ENCODE results near the gene TM2D3. TPM values are rescaled to one million over a fixed set of nuclear protein-coding genes. Genes with fewer than 3 reads are reported as not detected.

The TM2D3 gene
- total and polyA plus RNA-seq, 2 experiments from 2014 or later = 26.2 to 36.6 TPM

GRCh38 chr15:101647251-101647650, 4.9 kb downstream of the TM2D3 start (continued):
- TF ChIP-seq, protein P1, sequence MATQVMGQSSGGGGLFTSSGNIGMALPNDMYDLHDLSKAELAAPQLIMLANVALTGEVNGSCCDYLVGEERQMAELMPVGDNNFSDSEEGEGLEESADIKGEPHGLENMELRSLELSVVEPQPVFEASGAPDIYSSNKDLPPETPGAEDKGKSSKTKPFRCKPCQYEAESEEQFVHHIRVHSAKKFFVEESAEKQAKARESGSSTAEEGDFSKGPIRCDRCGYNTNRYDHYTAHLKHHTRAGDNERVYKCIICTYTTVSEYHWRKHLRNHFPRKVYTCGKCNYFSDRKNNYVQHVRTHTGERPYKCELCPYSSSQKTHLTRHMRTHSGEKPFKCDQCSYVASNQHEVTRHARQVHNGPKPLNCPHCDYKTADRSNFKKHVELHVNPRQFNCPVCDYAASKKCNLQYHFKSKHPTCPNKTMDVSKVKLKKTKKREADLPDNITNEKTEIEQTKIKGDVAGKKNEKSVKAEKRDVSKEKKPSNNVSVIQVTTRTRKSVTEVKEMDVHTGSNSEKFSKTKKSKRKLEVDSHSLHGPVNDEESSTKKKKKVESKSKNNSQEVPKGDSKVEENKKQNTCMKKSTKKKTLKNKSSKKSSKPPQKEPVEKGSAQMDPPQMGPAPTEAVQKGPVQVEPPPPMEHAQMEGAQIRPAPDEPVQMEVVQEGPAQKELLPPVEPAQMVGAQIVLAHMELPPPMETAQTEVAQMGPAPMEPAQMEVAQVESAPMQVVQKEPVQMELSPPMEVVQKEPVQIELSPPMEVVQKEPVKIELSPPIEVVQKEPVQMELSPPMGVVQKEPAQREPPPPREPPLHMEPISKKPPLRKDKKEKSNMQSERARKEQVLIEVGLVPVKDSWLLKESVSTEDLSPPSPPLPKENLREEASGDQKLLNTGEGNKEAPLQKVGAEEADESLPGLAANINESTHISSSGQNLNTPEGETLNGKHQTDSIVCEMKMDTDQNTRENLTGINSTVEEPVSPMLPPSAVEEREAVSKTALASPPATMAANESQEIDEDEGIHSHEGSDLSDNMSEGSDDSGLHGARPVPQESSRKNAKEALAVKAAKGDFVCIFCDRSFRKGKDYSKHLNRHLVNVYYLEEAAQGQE (IDR thresholded peaks at IDR 0.05; ENCODE audit: unreplicated experiment) = no peak
- TF ChIP-seq ZNF331 (CRISPR knock-in tag; IDR thresholded peaks at IDR 0.05; ENCODE audit: low read depth) (no peak), POLR2AphosphoS5 (IDR thresholded peaks at IDR 0.05; ENCODE audit: low read depth) (no peak), EZH2phosphoT487 (IDR thresholded peaks at IDR 0.05; ENCODE audit: unreplicated experiment) (no peak), CREB1 (CRISPR knock-in tag; IDR thresholded peaks at IDR 0.05; ENCODE audit: low read depth) (no peak), ZNF114 (CRISPR knock-in tag; IDR thresholded peaks at IDR 0.05) (no peak), EZH2 (IDR thresholded peaks at IDR 0.05; ENCODE audit: low read depth, unreplicated experiment) (no peak)

- no peak for ATAC-seq
- Mint-ChIP-seq H3K4me1 (peaks cover 6% of the 10 kb centered on the region), H3K36me3 (ENCODE audit: low read depth) (peaks cover 41% of the 10 kb centered on the region), H3K4me3 (no peak overlapping the region), H3K27me3 (ENCODE audit: insufficient read depth, low read depth, poor library complexity) (peaks cover 5% of the 10 kb centered on the region), H3K27ac (no peak overlapping the region), H3K9me3 (no peaks in the 10 kb centered on the region)
- H3K79me2 ChIP-seq (replicated peaks; ENCODE audit: insufficient read depth) = peaks cover 38% of the 10 kb centered on the region
- H2AFZ ChIP-seq = no peak overlapping the region
- H3K36me3 ChIP-seq (ENCODE audit: insufficient read depth) = peaks cover 25% of the 10 kb centered on the region
- no peak overlapping the region for H3K27ac ChIP-seq (ENCODE audit: low read depth)
- H3K9me2 ChIP-seq (ENCODE audit: insufficient read depth) = no peaks in the 10 kb centered on the region
- no peak for DNase-seq (ENCODE audit: low spot score)
- H3K27me3 ChIP-seq (ENCODE audit: insufficient read depth) = no peaks in the 10 kb centered on the region
- no peaks in the 10 kb centered on the region for H3F3A ChIP-seq (replicated peaks; ENCODE audit: low read depth)
- H3K4me1 ChIP-seq (ENCODE audit: insufficient read depth) = no peaks in the 10 kb centered on the region
- TF ChIP-seq ZNF331 (CRISPR knock-in tag; IDR thresholded peaks at IDR 0.05; ENCODE audit: low read depth) (no peak), ZNF114 (CRISPR knock-in tag; IDR thresholded peaks at IDR 0.05) (no peak), NANOG (IDR thresholded peaks at IDR 0.05; ENCODE audit: borderline replicate concordance) (no peak)
- TF ChIP-seq, protein P2, sequence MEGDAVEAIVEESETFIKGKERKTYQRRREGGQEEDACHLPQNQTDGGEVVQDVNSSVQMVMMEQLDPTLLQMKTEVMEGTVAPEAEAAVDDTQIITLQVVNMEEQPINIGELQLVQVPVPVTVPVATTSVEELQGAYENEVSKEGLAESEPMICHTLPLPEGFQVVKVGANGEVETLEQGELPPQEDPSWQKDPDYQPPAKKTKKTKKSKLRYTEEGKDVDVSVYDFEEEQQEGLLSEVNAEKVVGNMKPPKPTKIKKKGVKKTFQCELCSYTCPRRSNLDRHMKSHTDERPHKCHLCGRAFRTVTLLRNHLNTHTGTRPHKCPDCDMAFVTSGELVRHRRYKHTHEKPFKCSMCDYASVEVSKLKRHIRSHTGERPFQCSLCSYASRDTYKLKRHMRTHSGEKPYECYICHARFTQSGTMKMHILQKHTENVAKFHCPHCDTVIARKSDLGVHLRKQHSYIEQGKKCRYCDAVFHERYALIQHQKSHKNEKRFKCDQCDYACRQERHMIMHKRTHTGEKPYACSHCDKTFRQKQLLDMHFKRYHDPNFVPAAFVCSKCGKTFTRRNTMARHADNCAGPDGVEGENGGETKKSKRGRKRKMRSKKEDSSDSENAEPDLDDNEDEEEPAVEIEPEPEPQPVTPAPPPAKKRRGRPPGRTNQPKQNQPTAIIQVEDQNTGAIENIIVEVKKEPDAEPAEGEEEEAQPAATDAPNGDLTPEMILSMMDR (conservative IDR thresholded peaks at IDR 0.05; ENCODE audit: low read depth in 2 of 2) = no peak
- TF ChIP-seq, protein P3, sequence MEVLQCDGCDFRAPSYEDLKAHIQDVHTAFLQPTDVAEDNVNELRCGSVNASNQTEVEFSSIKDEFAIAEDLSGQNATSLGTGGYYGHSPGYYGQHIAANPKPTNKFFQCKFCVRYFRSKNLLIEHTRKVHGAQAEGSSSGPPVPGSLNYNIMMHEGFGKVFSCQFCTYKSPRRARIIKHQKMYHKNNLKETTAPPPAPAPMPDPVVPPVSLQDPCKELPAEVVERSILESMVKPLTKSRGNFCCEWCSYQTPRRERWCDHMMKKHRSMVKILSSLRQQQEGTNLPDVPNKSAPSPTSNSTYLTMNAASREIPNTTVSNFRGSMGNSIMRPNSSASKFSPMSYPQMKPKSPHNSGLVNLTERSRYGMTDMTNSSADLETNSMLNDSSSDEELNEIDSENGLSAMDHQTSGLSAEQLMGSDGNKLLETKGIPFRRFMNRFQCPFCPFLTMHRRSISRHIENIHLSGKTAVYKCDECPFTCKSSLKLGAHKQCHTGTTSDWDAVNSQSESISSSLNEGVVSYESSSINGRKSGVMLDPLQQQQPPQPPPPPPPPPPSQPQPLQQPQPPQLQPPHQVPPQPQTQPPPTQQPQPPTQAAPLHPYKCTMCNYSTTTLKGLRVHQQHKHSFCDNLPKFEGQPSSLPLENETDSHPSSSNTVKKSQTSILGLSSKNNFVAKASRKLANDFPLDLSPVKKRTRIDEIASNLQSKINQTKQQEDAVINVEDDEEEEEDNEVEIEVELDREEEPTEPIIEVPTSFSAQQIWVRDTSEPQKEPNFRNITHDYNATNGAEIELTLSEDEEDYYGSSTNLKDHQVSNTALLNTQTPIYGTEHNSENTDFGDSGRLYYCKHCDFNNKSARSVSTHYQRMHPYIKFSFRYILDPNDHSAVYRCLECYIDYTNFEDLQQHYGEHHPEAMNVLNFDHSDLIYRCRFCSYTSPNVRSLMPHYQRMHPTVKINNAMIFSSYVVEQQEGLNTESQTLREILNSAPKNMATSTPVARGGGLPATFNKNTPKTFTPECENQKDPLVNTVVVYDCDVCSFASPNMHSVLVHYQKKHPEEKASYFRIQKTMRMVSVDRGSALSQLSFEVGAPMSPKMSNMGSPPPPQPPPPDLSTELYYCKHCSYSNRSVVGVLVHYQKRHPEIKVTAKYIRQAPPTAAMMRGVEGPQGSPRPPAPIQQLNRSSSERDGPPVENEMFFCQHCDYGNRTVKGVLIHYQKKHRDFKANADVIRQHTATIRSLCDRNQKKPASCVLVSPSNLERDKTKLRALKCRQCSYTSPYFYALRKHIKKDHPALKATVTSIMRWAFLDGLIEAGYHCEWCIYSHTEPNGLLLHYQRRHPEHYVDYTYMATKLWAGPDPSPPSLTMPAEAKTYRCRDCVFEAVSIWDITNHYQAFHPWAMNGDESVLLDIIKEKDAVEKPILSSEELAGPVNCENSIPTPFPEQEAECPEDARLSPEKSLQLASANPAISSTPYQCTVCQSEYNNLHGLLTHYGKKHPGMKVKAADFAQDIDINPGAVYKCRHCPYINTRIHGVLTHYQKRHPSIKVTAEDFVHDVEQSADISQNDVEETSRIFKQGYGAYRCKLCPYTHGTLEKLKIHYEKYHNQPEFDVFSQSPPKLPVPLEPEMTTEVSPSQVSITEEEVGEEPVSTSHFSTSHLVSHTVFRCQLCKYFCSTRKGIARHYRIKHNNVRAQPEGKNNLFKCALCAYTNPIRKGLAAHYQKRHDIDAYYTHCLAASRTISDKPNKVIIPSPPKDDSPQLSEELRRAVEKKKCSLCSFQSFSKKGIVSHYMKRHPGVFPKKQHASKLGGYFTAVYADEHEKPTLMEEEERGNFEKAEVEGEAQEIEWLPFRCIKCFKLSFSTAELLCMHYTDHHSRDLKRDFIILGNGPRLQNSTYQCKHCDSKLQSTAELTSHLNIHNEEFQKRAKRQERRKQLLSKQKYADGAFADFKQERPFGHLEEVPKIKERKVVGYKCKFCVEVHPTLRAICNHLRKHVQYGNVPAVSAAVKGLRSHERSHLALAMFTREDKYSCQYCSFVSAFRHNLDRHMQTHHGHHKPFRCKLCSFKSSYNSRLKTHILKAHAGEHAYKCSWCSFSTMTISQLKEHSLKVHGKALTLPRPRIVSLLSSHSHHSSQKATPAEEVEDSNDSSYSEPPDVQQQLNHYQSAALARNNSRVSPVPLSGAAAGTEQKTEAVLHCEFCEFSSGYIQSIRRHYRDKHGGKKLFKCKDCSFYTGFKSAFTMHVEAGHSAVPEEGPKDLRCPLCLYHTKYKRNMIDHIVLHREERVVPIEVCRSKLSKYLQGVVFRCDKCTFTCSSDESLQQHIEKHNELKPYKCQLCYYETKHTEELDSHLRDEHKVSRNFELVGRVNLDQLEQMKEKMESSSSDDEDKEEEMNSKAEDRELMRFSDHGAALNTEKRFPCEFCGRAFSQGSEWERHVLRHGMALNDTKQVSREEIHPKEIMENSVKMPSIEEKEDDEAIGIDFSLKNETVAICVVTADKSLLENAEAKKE (CRISPR knock-in tag; IDR thresholded peaks at IDR 0.05) = no peak
- H3K4me2 ChIP-seq = no peak overlapping the region
- no peak overlapping the region for H3K4me3 ChIP-seq
- peaks cover 6% of the 10 kb centered on the region for H4K20me1 ChIP-seq (replicated peaks; ENCODE audit: insufficient read depth)
Measured at GRCh38 chr15:101646672-101647071, 5.5 kb downstream of the TM2D3 start.

Data from GM23338 (cell line).